ENCODE results near the gene LETM1. TPM values are rescaled to one million over a fixed set of nuclear protein-coding genes. Genes with fewer than 3 reads are reported as not detected.

The LETM1 gene
- total and polyA plus RNA-seq, 4 donors = 21.7 to 47.1 (median 26.8) TPM

DNA sequence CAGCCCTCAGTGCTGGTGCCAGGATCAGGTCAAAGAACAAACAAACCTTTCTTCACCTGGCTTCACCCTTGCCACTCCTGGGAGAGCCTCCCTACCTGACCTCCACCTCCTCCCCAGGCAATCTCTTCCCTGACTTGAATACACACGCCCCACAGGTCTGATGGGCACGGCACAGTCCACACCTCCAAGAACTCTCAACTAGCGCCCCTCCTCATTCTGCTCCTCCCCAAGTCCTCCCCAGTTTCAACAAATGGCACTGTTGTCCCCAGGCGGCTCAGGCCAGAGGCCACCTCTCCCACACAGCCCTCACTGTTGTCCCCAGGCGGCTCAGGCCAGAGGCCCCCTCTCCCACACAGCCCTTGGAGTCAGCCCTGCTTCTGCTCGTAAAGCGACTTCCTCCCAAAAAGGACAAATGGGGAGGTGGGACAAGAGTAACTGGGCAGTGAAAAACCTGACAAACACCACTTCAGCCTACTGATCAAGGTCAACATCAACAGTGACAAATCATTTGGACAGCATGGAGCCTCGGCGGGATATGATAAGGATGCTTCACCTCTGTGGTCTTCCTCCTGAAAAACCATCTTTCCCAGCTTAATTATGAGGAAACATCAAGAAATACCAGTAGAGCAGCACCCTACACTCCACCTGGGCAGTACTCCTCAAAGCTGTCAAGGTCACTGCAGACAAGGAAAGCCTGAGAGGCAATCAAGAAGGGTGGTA lies 2.9 kb downstream of the LETM1 start:
- no peak overlapping the region for H3K4me3 ChIP-seq
- peaks cover 0 to 2% (median 0%) of the 10 kb centered on the region in 4 donors for H3K36me3 ChIP-seq (ENCODE audit: control insufficient read depth in 4 of 4, insufficient read depth in 4 of 4, low read length in 4 of 4)
- ATAC-seq (ENCODE audit: insufficient read depth, low FRiP score) (no peak), DNase-seq (no peak)
- TF ChIP-seq, protein P1, sequence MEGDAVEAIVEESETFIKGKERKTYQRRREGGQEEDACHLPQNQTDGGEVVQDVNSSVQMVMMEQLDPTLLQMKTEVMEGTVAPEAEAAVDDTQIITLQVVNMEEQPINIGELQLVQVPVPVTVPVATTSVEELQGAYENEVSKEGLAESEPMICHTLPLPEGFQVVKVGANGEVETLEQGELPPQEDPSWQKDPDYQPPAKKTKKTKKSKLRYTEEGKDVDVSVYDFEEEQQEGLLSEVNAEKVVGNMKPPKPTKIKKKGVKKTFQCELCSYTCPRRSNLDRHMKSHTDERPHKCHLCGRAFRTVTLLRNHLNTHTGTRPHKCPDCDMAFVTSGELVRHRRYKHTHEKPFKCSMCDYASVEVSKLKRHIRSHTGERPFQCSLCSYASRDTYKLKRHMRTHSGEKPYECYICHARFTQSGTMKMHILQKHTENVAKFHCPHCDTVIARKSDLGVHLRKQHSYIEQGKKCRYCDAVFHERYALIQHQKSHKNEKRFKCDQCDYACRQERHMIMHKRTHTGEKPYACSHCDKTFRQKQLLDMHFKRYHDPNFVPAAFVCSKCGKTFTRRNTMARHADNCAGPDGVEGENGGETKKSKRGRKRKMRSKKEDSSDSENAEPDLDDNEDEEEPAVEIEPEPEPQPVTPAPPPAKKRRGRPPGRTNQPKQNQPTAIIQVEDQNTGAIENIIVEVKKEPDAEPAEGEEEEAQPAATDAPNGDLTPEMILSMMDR (IDR thresholded peaks at IDR 0.05; ENCODE audit: control extremely low read depth, extremely low read depth) = no peak
- no peaks in the 10 kb centered on the region for H3K27me3 ChIP-seq (ENCODE audit: control insufficient read depth in 3 of 3, insufficient read depth in 3 of 3, low read length in 2 of 3)
- no peak overlapping the region for H3K27ac ChIP-seq (ENCODE audit: low read depth in 1 of 2, low read length in 1 of 2)
- H3K9ac ChIP-seq (ENCODE audit: insufficient read depth in 1 of 2, low read length in 2 of 2) = no peak overlapping the region
- peaks cover 2 to 29% (median 12%) of the 10 kb centered on the region in 5 donors for H3K4me1 ChIP-seq (ENCODE audit: control insufficient read depth in 5 of 5, insufficient read depth in 5 of 5, low read length in 5 of 5)
- no peaks in the 10 kb centered on the region for H3K9me3 ChIP-seq (ENCODE audit: control insufficient read depth in 4 of 4, insufficient read depth in 3 of 4, low read length in 3 of 4)
- 83 to 84% methylated on average over 9 of the region's 9 CpGs for WGBS, 2 donors

DNA sequence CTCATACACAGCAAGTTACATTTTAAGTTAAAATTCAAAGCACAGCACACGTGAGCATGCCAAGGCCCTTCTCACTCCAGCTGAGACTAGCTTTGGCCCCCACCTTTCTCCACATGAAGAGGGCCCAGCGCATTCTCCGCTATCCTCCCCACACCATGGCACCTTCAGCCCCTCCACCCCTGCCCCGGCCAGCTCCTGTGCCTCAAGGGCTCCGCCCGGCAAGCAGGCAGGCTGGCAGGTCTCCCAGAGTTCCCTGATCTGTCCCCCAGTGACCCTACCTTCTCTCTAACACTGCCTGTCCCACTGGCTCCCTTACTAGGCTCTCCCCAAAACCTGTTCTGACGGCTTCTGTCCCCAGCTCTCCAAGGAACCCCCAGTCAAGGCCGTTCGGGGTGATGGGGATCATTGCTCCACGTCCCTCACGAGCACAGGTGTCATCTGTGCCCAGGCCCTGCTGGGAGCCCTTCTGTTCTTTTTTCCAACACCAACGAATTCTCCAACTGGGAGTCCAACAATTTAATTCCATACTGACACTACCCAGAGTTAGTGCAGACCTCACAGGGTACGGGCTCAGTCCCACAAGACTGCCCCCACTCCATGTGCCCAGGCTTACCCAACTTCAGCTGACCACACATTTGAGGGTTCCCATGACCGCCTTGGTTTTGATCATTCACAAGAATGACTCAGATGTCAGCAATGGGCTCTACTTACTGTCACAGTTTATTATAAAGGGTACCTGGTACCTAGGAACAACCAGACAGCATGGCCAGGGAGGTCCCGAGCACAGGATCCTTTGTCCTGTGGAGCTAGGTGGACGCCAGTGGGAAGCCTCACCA lies 4.2 kb downstream of the LETM1 start:
- Histone ChIP-seq H3K27ac (ENCODE audit: low read depth in 1 of 2, low read length in 1 of 2) (peak overlapping the region in 1 of 2 donors; percentile 30), H3K27me3 (ENCODE audit: control insufficient read depth in 3 of 3, insufficient read depth in 3 of 3, low read length in 2 of 3) (no peaks in the 10 kb centered on the region), H3K36me3 (ENCODE audit: control insufficient read depth in 4 of 4, insufficient read depth in 4 of 4, low read length in 4 of 4) (peaks cover 0 to 5% (median 1%) of the 10 kb centered on the region in 4 donors), H3K4me3 (no peak overlapping the region), H3K9ac (ENCODE audit: insufficient read depth in 1 of 2, low read length in 2 of 2) (no peak overlapping the region), H3K4me1 (ENCODE audit: control insufficient read depth in 5 of 5, insufficient read depth in 5 of 5, low read length in 5 of 5) (peaks cover 2 to 19% (median 12%) of the 10 kb centered on the region in 5 donors), H3K9me3 (ENCODE audit: control insufficient read depth in 4 of 4, insufficient read depth in 3 of 4, low read length in 3 of 4) (no peaks in the 10 kb centered on the region)
- ATAC-seq (ENCODE audit: insufficient read depth, low FRiP score) (no peak), DNase-seq (no peak)
- TF ChIP-seq, protein P1 (IDR thresholded peaks at IDR 0.05; ENCODE audit: control extremely low read depth, extremely low read depth) = no peak
- WGBS, 2 donors = 76 to 87% methylated on average over 16 of the region's 16 CpGs

DNA sequence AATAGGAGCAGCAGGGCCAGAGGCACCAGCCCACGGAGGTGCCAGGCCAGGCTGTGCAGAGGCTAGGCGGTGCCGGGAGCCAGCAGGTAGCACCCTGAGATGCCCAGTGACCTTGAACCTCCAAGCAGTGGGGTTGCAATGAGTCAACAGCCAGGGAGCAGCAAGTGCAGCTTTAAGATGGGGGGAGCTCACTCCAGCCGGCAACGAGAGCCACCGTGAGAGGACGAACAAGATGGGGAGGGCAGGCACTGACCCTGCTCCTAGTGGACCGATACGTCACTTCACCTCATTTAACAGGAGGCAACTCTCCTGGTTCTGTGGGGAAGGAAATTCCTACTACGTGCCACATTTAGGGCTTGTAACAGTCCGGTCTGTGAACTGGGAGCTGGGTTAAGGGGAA lies 4.8 kb downstream of the LETM1 start:
- no peak overlapping the region for H3K4me3 ChIP-seq
- ATAC-seq (ENCODE audit: insufficient read depth, low FRiP score) (no peak), DNase-seq (no peak)
- H3K27me3 ChIP-seq (ENCODE audit: control insufficient read depth in 3 of 3, insufficient read depth in 3 of 3, low read length in 2 of 3) = no peaks in the 10 kb centered on the region
- no peaks in the 10 kb centered on the region for H3K9me3 ChIP-seq (ENCODE audit: control insufficient read depth in 4 of 4, insufficient read depth in 3 of 4, low read length in 3 of 4)
- H3K36me3 ChIP-seq (ENCODE audit: control insufficient read depth in 4 of 4, insufficient read depth in 4 of 4, low read length in 4 of 4) = peaks cover 0 to 5% (median 0%) of the 10 kb centered on the region in 4 donors
- 77 to 83% methylated on average over 11 of the region's 11 CpGs for WGBS, 2 donors
- TF ChIP-seq, protein P1 (IDR thresholded peaks at IDR 0.05; ENCODE audit: control extremely low read depth, extremely low read depth) = no peak
- H3K27ac ChIP-seq (ENCODE audit: low read depth in 1 of 2, low read length in 1 of 2) = peak overlapping the region in 1 of 2 donors; percentile 30
- H3K9ac ChIP-seq (ENCODE audit: insufficient read depth in 1 of 2, low read length in 2 of 2) = no peak overlapping the region
- peaks cover 2 to 18% (median 12%) of the 10 kb centered on the region in 5 donors for H3K4me1 ChIP-seq (ENCODE audit: control insufficient read depth in 5 of 5, insufficient read depth in 5 of 5, low read length in 5 of 5)

Measured in lung (tissue), 12 donors.